ENCODE results near the gene CAPN1.

- TF ChIP-seq CTCF (IDR thresholded peaks at IDR 0.05 in 4 of 5, conservative IDR thresholded peaks at IDR 0.05 in 1 of 5) (peak; percentile 52 to 75 (median 73)), POLR2A (IDR thresholded peaks at IDR 0.05) (peak; percentile 76 to 80)
Observed at GRCh38 chr11:65180877-65181568, 705 bp upstream of the CAPN1 start.

Measured in gastrocnemius medialis (tissue), 4 donors.